ENCODE measurements around the gene GDAP1L1.

GDAP1L1 gene

DNA sequence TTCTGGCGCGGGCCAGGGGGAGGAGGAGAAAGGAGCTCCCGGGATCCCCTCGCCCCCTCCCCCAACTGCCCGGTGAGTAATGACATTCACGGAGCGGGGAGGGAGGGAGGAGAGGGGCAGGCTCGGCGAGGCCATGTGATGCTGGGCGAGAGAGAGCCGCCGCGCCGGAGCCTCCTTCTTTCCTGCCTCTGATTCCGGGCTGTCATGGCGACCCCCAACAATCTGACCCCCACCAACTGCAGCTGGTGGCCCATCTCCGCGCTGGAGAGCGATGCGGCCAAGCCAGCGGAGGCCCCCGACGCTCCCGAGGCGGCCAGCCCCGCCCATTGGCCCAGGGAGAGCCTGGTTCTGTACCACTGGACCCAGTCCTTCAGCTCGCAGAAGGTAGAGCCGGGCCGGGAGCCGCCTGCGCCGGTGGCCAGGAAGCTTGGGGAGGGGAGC is at the start of gene GDAP1L1:
Gene GDAP1L1 (plus strand): TSS at position 178 of the 441 bp plus-strand sequence. CDS start 27 bp downstream, at position 205.
- no peak for DNase-seq

DNA sequence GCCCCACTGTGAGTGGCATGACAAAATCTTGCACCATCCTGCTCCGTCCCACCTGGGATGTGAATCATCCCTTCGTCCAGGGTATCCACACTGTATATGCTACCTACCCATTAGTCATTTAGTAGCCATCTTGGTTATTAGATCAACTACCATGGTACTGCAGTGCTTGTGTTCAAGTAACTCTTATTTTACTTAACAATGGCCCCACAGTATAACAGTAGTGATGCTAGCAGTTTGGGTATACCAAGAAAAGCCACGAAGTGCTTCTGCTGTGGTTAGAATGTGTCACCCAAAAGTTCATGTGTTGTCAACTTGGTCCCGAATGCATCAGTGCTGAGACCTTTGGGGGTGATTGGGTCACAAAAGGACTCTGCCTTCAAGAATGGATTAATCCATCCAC is 48.2 kb upstream of the GDAP1L1 start:
- no peak for DNase-seq

DNA sequence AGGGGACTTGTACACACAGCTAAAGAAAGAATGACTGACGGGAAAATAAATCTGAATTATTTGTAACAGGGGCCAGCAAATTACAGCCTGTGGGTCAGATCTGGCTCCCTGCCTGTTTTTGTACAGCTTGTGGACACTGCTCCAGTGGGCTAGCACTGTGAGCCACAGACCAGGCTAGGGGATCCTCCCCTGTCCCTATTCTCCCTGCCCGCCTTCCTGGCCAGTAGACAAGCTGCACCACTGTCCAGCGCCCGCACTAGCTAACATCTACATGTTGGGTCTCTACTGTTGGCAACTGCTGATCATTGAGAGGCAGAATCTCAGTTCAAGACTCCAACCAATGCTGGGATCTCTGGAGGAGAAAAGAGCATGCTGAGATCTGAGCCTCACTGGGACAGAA is 47.2 kb upstream of the GDAP1L1 start:
- DNase-seq: no peak

DNA sequence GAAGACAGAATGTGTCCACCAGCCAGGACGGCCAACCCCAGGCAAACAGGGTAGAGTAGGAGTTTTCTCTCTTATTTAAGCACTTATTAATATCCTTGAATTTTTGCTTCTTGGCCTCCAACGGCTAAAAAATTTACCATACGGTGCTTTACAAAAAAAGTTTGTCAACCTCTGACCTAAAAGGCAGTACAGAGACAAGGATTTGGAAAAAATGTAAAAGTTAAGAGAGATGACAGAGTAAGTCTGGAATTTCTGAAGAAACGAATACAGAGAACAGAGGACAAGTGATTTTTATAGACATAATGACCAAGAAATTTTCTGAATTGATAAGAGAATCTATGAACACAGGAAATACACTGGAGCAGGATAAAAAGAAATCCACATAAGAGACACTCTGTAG is 46.7 kb upstream of the GDAP1L1 start:
- no peak for DNase-seq

DNA sequence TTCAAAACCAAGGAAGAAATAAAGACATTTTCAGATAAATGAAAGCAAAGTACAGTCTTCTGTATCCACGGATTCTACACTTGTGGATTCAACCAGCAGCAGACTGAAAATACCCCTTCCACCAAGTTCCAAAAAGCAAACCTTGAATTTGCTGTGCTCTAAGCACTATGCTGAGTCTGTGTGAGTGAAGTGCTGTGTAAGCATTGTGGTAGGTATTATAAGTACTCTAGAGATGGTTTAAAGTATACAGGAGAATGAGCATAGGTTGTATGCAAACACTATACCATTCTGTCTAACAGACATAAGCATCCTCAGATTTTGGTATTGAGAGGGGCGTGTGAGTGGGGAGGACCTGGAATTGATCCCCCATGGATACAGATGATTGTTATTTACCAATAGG is 46.1 kb upstream of the GDAP1L1 start:
- DNase-seq: no peak

DNA sequence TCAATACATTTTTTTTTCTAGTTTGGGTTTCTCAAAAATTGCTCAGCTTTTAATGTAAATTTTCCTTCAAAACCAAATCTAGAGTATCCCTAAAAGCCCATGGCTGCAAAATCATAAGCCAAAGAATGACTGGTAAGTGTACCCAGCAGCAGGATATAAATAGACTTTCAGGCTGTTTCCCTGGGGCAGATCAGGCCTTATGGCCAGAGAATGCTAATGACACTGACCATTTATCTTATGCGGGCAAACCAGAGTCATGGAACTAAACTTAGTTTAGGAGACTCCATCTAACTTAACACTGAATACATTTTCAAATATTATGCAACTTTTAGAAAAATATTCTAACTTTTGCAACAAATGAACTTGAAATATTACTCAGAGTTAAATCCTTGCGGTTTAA is 43.9 kb upstream of the GDAP1L1 start:
- no peak for DNase-seq

DNA sequence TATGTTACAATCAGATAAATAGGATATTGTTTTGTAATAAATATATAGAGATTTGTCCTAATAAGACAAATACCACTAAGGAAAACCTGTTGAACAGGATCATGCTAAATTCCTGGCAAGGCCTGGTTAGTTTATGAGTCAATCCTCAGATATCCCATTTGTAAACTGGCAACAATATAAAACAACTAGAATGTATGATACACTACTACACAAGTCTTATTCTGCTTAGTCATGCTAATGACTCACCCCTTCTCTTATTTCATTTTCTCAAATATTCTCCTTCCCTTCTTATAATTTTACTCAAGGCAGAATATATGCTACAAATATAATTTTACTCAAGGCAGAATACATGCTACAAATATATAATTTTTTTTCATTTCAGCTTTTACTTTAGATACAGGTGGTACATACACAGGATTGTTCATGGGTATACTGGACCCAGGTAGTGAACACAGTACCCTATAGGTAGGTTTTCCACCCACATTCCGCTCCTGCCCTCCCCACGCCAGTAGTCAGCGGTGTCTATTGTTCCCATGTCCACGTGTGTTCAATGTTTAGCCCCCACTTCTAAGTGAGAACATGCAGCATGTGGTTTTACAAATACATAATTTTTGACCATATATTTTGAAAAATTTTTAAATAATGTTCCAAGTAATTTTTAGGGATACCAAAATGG is 42.8 kb upstream of the GDAP1L1 start:
- DNase-seq: no peak

DNA sequence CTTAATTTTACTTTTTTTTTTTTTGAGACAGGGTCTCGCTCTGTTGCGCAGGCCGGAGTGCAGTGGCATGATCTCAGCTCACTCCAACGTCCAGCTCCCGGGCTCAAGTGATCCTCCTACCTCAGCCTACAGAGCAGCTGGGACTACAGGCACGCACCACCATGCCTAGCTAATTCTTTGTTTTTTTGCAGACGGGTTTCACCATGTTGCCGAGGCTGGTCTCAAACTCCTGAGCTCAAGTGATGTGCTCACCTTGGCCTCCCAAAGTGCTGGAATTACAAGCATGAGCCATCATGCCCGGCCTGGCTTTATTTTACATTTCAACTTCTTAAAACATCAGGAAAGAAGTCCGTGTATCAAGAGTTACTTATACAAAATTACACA is 42.3 kb upstream of the GDAP1L1 start:
- DNase-seq: no peak

DNA sequence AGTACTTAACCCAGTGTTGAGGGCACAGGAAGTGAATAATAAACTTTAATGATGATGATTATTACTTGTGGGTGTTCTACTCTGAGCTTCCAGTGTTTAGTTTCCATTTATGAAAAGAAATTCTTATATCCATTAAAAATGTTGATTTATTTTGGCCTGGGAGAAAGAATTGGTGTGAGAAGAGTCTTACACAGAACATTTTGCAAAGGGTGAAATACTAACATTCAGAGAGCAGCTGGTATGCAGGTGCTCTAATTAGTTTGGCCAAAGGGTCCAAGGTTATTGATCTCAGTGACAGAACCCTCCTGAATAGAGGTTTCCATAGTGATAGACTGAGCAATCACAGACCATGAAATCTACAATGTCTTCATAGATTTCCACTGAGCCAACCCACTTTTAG is 41.0 kb upstream of the GDAP1L1 start:
- DNase-seq: no peak

DNA sequence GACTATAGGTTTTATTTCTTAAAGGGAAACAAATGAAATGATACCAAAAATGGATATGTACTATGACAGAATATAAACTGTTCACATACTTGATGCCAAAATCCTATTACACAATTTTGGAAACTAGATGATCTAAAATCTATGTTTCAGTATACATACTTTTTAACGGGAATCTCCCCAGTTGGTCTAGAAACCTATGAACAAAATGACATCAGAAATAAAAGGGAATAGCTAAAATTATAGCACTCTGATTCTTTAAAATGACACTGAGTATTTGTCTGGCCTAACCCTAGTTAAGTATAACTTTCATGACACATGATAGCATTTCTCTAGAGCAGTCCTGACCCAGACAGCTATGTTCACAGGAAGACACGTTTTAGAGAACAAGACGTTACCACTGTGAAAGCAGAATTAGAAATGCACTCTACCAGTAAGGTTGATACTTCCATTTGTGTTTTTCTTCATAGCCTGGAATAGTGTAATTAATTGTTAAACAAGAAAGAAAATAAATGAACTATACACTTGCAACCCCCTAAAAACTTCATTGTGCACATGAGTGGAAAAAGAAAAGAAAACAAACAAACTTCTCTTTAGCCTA is 39.9 kb upstream of the GDAP1L1 start:
- DNase-seq: no peak

DNA sequence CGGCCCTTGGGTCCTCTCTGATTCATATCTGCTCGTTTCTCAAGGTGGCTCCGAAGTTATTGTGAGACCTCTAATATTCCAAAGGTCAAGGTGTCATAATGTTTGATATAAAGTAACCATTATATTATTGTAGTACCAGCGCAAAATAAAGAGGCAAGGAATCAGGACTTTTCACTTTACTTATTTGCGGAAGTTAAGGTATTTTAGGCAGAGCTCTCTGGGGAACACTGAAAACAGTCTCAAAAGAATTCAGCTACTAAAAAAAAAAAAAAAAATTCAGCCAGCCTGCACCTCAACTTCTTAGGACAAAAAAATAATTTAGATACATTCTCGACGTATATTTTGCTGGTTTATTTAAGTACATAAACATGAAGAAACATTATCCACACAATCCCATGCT is 38.9 kb upstream of the GDAP1L1 start:
- DNase-seq: no peak

DNA sequence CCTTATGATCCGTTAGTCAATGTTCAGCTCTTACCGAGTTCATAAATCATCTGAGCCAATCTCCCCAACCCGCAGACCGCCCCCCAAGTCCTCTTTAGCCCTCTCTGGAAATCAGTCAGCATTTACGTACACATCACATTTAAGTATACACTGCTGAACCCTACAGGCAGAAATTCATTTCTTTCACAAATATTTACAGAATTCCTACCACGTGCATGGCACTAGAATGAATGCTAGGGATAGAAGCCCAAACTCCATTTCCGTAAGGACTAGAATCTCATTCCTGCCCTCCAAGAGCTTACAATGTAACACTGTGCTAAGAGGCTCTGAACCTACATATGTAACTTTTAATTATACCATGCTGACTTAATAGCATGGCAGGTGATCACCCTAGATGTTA is 38.3 kb upstream of the GDAP1L1 start:
- DNase-seq: no peak

DNA sequence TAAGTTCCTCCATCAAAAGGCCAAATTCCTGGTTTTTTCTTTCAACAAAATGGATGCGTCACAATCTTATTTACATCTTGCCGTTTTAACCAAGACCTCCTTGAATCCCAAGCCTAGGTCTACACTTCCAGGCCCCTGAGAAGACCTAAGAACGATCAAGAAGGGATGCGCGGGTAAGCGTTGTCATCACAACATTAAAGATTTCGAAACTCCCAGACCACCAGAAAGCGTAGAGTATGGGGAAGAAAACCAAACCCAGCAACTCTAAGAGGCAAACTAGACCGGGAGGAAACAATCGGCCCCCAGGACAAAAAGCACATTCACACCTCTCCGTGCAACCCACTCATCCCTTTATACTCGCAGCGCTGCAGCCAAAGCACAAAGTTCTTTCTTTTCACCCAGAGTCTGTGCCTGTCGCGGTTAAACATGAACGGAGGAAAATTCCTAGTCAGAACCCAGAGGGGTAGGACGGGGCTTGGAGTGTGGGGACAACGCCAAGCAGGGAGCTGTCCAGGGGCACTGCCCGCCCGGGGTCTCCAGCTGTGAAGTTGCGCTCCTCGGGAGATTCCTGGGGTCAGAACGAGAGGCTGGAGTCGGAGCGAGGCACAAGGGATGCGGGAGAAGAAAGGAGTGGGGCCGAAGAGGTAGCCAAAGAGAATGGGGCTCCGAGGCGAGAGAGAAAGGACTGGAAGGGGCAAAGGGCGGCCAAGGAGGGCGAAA is 37.3 kb upstream of the GDAP1L1 start:
- no peak for DNase-seq

DNA sequence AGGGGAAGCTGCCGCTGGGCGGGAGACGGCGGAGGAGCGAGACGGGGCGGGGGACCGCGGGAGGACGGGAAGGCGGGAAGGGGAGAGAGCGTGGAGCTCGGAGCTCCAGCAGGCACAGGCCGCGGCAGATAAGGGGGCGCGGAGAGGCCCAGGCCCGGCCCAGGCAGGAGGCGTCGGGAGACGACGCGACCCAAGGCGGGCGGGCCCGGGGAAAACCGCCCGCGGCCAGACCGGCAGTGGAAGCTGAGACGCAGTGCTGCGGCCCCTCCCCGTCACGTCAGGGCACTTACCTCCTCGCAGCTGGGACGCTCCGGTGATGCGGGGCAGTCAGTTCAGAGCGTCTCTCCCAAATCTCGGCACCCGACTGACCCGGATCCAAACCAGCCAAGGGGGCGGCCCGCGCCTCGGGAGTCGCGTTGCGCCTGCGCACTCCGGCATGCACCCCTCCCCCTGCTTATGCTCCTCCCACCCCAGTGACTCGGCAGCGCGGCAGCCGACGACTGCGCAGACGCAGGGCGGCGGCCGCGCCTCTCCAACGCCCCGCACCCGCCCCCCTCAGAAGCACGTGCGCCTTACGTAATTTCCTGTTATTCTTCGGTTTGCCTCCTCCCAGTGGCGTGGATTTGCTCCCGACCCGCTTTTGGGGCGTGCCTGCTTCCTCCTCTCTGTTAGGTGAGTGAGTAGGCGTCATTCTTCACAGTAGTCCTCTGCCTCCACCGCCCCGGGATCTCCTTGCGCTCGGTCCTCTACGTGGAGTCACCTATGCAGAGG is 36.5 kb upstream of the GDAP1L1 start, which contains the start of gene OSER1:
Gene OSER1 (minus strand): TSS at position 366 of the 771 bp plus-strand sequence. CDS start 3,814 bp downstream, outside the sequence.
- DNase-seq: peak; percentile 92 to 95

DNA sequence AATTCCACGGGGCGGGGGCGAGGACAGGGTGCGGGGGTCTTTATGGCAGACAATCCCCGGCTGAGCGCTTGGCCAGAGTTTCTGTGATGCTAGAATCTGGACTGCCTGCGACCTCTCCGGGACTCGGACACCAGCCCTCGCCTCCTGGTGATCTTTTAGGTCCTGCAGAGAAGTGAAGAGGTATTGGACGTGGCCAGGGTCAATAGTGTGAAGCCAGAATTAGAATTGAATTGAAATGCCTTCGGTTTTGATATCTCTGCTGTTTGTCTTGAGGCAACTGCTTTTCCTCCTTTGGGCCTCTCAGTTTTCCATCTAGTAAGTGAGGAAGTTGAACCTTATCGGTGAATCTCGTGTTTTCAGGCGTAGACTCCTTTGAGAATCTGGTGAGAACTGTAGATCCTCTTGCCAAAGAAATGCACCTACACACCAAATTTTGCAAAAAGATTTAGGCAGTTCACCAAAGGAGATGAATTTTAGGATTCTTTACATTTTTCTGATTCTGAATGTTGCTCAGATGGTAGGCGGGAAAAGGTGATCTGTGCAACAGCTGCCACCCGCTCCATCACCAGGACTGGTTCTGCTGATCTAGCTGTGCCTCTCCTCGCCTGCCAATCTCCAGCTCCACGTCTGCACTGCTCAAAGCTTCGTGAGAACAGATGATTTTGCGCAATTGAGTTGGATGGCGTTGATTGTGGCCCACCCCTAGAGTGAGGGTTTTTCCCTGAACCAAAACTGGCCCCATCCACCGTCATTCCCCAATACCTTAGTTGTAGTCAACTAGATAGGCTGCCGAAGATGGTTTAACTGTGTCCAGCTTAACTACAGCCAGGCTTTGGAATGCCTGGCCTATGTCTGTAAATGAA is 35.7 kb upstream of the GDAP1L1 start:
- DNase-seq: no peak

DNA sequence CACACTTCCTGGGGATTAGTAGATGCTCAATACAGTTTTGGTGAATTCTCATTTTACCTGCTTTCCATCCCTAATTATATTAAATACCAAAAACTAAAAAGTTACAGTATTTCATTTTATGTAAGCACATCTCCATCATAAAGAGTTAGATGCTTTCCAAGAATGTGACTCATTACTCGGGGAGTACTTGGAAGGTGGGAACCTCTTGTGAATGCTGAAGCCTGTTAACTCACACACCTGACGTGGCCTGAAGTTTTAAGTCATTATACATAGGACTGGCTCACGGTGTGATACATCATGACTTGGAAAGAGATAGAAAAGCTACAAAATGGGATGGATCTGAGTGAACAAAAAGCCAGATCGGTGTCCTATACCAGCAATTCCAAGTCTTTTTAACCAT is 34.3 kb upstream of the GDAP1L1 start:
- no peak for DNase-seq

DNA sequence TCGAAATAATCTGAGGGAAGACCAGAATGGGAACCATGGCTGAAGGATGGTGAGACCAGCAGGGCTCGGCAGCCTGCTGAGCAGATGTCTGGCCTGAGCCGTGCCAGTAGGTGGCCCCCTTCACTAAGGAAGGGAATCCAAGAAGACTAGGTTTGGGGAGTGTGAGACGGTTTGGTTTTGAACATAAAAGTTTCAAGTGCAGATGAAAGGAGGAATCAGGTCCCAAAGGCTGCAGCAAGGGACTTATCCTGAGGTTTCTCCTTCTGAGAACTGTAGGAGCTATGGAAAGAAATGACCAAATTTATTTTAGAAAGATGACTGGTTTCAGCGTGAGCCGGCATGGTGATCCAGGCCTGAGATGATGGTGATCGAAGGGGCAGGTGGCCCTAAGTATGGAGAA is 32.0 kb upstream of the GDAP1L1 start:
- no peak for DNase-seq

DNA sequence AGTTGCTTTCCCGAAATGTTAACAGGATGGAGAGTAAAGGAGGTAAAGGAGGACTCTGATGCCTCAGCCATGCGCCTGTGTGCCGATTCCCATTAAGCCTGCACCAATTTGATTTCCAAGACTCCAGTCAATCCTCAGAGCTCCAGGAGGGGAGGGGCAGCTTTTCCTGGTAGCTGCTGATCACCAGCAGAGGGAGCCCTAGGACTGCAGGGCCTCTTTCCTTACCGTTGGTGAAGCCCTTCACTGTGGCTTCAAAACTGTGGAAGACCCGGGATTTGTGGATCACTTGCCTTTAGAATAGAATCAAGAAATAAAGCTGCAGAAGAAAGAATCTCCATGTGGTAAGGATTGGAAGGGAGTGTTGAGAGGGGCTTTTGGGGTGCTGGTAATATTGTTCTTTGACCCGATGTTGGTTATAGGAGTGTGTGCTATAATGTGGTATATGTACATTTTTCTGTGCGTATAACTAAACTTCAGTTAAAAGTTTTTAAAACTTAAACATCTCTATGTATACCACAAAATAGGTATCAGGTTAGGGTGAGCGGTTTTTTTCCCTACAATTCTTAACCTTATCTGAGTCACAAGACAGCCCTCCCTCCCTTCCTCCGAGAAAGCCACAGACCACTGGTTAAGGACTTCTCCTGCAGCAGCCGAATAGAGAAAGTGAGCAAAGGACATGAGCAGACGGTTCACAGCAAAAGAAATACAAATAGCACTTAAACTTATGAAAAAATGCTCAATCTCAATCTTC is 29.6 kb upstream of the GDAP1L1 start:
- DNase-seq: peak in 1 of 2 experiments; percentile 35

DNA sequence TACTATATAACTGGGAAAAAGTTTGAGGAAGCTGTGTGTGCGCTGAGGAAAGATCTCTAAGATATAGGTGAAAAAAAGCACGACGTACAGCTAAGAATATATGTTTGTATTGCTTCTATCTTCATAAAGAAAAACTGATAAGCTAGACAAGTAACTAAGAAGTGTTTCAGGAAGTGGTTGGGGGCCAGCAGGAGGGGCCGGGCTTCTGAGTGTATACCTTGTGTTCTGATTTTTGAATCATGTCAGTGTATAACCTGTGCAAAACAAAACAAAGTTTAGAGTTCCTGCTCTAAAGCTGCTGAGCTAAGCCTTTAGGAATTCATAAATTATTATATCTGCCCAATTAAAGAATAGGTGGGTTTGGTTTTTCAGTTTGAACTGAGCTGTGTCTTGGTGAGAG is 28.7 kb upstream of the GDAP1L1 start:
- DNase-seq: no peak

DNA sequence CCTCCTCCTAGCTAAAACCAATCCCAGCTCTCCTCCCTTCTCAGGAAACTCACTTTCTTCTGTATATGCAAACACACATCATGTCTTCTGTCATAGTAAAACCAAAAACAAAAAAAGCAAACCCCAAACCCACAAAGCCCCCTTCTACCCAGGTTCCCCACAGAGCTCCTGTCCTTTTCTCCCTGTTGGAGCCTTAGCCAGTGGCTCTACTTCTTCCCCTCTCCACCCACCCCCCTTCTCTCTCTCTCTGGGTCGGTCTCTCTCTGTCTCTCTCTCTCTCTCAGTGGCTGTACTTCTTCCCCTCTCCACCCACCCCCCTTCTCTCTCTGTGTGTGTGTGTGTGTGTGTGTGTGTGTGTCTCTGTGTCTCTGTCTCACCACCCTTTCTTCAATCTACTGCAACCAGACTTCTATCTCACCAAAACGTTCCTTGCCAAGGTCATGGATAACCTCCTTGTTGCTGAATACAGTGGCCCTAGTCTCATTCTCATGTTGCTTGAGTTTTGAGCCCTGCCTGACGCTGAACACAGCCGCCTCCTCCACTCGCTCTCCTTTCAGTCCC is 27.9 kb upstream of the GDAP1L1 start:
- no peak for DNase-seq

DNA sequence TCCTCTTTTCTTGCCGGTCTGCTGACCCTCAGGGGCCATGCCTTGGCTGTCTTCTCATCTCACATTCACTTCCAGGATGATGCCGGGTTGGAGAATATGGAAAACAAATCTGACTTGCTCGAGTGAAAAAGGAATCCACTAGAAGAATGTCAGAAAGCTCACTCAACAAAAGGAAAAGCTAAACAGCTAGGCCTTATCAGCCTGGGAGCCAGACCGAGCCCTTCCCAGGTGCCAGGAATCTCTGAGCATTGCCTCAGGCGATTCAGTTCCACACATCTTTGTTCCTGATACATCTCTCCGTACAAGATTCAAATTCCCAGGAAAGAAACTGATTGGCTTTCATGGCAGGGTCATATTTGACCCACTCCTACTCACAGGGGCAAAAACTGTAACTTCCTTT is 27.3 kb upstream of the GDAP1L1 start:
- DNase-seq: no peak

All from NCI-H187 (cell line).